ENCODE results near the gene USP16.

Gene USP16

DNA sequence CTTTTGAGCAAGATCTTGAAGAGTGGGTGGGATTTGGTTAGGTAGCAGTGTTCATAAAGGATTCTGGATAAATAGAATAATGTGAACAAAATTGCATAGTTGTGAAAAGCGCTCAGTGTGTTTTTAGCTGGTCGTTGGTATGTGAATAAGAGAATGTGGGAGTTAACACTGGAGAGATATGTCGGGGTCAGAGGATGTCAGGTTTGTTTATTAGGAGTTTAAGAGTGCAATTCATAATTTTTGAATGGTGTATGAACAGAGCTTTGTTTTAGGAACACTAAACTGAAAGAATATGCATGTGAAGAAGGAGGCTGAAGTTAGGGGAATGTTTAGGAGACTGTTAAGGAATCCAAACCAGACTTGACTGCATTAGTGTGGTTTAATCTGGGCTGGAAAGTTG is 9.4 kb downstream of the USP16 start:
- DNase-seq (ENCODE audit: low read depth) = no peak
- H3K4me3 ChIP-seq (ENCODE audit: low read length) = no peak overlapping the region
- TF ChIP-seq, protein P1, sequence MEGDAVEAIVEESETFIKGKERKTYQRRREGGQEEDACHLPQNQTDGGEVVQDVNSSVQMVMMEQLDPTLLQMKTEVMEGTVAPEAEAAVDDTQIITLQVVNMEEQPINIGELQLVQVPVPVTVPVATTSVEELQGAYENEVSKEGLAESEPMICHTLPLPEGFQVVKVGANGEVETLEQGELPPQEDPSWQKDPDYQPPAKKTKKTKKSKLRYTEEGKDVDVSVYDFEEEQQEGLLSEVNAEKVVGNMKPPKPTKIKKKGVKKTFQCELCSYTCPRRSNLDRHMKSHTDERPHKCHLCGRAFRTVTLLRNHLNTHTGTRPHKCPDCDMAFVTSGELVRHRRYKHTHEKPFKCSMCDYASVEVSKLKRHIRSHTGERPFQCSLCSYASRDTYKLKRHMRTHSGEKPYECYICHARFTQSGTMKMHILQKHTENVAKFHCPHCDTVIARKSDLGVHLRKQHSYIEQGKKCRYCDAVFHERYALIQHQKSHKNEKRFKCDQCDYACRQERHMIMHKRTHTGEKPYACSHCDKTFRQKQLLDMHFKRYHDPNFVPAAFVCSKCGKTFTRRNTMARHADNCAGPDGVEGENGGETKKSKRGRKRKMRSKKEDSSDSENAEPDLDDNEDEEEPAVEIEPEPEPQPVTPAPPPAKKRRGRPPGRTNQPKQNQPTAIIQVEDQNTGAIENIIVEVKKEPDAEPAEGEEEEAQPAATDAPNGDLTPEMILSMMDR (conservative IDR thresholded peaks at IDR 0.05; ENCODE audit: low read depth, low read length) = no peak

DNA sequence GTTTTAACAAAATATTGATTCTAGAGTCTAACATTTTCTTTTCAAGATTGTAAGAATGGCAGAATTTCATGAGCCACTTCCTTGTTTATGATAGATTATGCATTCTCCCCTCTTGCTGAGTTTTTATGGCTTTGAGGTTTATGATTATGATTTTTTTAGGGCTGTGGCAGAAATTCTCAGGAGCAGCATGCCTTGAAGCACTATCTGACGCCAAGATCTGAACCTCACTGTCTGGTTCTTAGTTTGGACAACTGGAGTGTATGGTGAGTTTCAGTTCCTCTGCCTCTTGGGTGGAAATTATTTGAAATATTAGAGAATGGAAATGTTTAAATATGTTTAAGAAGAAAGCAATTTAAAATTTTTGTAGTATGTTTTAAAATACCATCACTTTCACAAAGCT is 10.2 kb downstream of the USP16 start:
- TF ChIP-seq, protein P1 (conservative IDR thresholded peaks at IDR 0.05; ENCODE audit: low read depth, low read length) = no peak
- no peak overlapping the region for H3K4me3 ChIP-seq (ENCODE audit: low read length)
- DNase-seq (ENCODE audit: low read depth) = no peak

DNA sequence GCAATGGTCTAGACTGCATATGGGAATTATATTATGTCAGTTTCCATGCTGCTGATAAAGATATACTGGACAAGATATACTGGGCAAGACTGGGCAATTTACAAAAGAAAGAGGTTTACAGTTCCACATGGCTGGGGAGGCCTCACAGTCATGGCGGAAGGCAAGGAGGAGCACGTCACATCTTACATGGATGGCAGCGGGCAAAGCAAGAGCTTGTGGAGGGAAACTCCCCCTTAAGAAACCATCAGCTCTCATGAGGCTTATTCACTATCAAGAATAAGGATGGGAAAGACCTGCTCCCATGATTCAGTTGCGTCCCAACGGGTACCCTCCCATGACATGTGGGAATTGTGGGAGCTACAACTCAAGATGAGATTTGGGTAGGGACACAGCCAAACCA is 27.8 kb downstream of the USP16 start:
- no peak overlapping the region for H3K4me3 ChIP-seq (ENCODE audit: low read length)
- TF ChIP-seq, protein P1 (conservative IDR thresholded peaks at IDR 0.05; ENCODE audit: low read depth, low read length) = no peak
- no peak for DNase-seq (ENCODE audit: low read depth)

DNA sequence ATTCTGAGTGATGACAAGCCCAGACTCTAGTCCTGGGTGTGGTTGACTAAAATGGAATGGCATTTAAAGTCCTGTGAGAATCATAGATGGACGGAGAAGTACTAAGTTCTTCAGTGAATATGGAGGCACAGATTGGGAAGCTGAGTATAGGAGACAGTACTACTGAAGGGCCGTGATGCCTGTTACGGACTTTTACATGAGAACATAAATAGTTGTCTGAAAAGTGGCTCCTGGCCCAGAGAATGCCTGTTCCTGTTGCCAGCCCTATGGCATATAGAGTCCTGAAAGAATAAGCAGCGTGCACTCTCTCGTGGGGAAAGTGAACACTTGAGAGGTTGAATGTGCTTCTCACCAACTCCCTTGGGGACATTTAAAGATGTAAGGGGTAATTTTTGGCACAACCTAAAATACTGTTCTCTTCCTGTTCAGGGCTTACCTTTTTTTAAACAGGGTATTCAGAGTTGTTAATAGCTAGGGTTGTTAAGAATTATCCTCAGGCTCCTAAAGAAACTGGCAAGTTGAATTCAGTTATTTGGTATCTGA is 28.6 kb downstream of the USP16 start:
- no peak for DNase-seq (ENCODE audit: low read depth)
- no peak overlapping the region for H3K4me3 ChIP-seq (ENCODE audit: low read length)
- TF ChIP-seq, protein P1 (conservative IDR thresholded peaks at IDR 0.05; ENCODE audit: low read depth, low read length) = no peak

DNA sequence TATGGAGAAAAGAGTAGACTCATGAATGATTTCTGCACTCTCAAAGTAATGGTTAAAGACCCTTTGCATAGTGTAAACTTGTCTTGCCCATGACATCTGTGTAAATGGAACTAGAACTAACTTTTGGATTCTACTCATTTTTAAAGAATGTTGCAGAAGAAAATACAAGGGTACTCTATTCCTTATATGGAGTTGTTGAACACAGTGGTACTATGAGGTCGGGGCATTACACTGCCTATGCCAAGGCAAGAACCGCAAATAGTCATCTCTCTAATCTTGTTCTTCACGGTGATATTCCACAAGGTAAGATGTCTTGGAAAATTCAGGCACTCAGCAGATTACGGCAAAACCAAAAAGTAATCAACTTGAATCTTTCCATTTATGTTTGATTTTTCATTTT is 29.2 kb downstream of the USP16 start:
- no peak for DNase-seq (ENCODE audit: low read depth)
- no peak overlapping the region for H3K4me3 ChIP-seq (ENCODE audit: low read length)
- TF ChIP-seq, protein P1 (conservative IDR thresholded peaks at IDR 0.05; ENCODE audit: low read depth, low read length) = no peak

DNA sequence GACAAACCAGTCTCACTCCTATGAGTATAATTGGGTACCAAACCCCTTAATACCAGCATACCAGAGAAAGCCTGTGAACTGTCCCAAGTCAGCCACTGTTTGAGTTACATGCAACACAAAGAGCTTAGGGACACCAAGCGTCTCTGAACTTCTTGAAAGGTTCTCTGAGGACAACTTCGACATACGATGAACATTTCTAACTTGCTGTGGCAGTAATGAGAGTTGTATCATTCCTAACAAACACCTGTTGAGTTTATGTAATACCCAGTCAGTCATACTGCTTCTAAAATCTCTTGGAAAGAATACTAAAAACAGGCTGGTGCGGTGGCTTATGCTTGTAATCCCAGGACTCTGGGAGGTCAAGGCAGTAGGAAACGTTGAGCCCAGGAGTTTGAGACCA is 30.6 kb downstream of the USP16 start:
- TF ChIP-seq, protein P1 (conservative IDR thresholded peaks at IDR 0.05; ENCODE audit: low read depth, low read length) = no peak
- DNase-seq (ENCODE audit: low read depth) = no peak
- H3K4me3 ChIP-seq (ENCODE audit: low read length) = no peak overlapping the region

DNA sequence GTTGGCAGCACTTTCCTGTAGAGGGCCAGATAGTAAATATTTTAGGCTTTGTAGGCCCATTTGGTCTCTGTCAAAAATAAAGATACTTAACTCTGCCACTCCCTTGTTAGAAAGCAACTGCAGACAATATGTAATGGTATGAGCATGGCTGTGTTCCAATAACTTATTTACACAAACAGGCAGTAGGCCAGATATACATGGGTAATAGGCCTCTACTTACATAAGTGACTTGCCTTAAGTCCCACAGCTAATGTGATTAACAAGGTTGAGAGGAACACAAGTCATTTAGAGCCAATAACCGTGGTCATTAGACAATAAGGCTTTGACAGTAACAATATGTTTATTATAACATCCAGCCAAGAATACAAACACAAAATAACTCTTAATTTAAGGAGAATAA is 31.5 kb downstream of the USP16 start:
- no peak overlapping the region for H3K4me3 ChIP-seq (ENCODE audit: low read length)
- TF ChIP-seq, protein P1 (conservative IDR thresholded peaks at IDR 0.05; ENCODE audit: low read depth, low read length) = no peak
- DNase-seq (ENCODE audit: low read depth) = no peak

Data from retinal pigment epithelial cell (primary cell).